Naive thymus-derived CD8-positive, alpha-beta T cell (primary cell): ENCODE data around the gene MUSK. TPM values are rescaled to one million over a fixed set of nuclear protein-coding genes. Genes with fewer than 3 reads are reported as not detected.
"Not testable (repeated sequence)": the region's sequence is repeated elsewhere in the genome, so short reads cannot be mapped to it uniquely, and the experiment has no call there.

Experiments
- ATAC-seq, 2 donors: fragments of 150-1000 bp; cut with Tn5 transposase in 1 of 2; sonication (Bioruptor Pico), chemical (Tn5 transposase) in 1 of 2; 1 replicate in 1 of 2; 2 replicates in 1 of 2; pipeline ENCODE4 v1.10.0; 2021; ENCODE audit warnings: mild to moderate bottlenecking in 2 of 2, moderate library complexity in 2 of 2
- POLR2A ChIA-PET: fragments of 350-600 bp; sonication (Branson Sonifier 250); formaldehyde crosslinking; loops from one replicate; lab custom pipeline; 2021; ENCODE audit warnings: antibody characterized with exemption; lab: Charles Lee
- DNase-seq, 10 donors: peaks; one replicate each; pipeline versions ENCODE4 v3.0.0 to v3.0.0-alpha.2; 2020 to 2022
- H3K27ac Mint-ChIP-seq, 10 donors: one replicate each; pipeline ENCODE4 v1.8.0; 2020 to 2022; ENCODE audit warnings: mild to moderate bottlenecking in 10 of 10, mixed read lengths in 10 of 10, moderate library complexity in 4 of 10, inconsistent platforms in 1 of 10
- H3K27me3 Mint-ChIP-seq, 5 donors: one replicate each; pipeline ENCODE4 v1.8.0; 2021 to 2022; ENCODE audit warnings: mixed read lengths in 5 of 5
- H3K36me3 Mint-ChIP-seq, 3 donors: one replicate each; pipeline ENCODE4 v1.8.0; 2020 to 2022; ENCODE audit warnings: mixed read lengths in 3 of 3, mild to moderate bottlenecking in 2 of 3, inconsistent platforms in 1 of 3
- H3K4me1 Mint-ChIP-seq, 4 donors: one replicate each; pipeline ENCODE4 v1.8.0; 2021 to 2022; ENCODE audit warnings: mixed read lengths in 4 of 4
- H3K4me3 Mint-ChIP-seq, 10 donors: one replicate each; pipeline ENCODE4 v1.8.0; 2020 to 2022; ENCODE audit warnings: mild to moderate bottlenecking in 10 of 10, mixed read lengths in 10 of 10, moderate library complexity in 6 of 10, inconsistent platforms in 1 of 10
- H3K9me3 Mint-ChIP-seq, 9 donors: one replicate each; pipeline ENCODE4 v1.8.0; 2020 to 2022; ENCODE audit warnings: mixed read lengths in 9 of 9, mild to moderate bottlenecking in 3 of 9, inconsistent platforms in 1 of 9, moderate library complexity in 1 of 9
- polyA plus RNA-seq, 3 donors: library from polyadenylated mRNA; unstranded; fragments of 300-500 nt; fragmentation: Illumina TruSeq; gene quantifications; one replicate each; pipeline ENCODE4 v1.2.3, GENCODE V29; 2021
- total RNA-seq, 8 experiments: library from RNA in 2 of 8; stranded (reverse) in 2 of 8; gene quantifications; one replicate each; pipeline ENCODE4 v1.2.3 and lab custom pipeline; 2021 to 2026

MUSK gene
- total and polyA plus RNA-seq, 5 experiments from 2014 or later, result not detected

DNA sequence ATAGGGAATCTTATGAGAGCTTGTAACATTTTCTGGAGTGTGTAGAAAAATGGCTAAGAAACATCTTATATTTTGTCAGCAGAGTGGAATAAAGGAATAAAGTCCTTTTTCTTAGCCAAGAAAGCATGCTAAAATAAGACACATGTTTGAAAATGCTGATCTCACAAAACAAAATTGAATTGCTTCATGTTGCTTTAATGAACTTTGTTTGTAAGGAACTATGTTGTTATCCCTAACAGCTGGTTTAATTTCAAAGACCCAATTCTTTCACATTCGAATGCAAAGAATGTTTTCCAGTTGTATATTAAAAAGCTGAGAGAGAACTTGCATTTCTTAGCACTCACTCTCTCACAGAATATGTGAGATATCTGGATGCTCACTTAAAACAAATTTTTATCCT is 107.6 kb downstream of the MUSK start:
- Mint-ChIP-seq H3K27ac (no peak overlapping the region), H3K4me3 (no peak overlapping the region), H3K27me3 (no peaks in the 10 kb centered on the region), H3K9me3 (peaks cover 0 to 1% (median 0%) of the 10 kb centered on the region in 9 donors), H3K4me1 (no peaks in the 10 kb centered on the region), H3K36me3 (no peaks in the 10 kb centered on the region)
- POLR2A ChIA-PET, result no interaction called here
- no peak for ATAC-seq
- DNase-seq, result no peak

DNA sequence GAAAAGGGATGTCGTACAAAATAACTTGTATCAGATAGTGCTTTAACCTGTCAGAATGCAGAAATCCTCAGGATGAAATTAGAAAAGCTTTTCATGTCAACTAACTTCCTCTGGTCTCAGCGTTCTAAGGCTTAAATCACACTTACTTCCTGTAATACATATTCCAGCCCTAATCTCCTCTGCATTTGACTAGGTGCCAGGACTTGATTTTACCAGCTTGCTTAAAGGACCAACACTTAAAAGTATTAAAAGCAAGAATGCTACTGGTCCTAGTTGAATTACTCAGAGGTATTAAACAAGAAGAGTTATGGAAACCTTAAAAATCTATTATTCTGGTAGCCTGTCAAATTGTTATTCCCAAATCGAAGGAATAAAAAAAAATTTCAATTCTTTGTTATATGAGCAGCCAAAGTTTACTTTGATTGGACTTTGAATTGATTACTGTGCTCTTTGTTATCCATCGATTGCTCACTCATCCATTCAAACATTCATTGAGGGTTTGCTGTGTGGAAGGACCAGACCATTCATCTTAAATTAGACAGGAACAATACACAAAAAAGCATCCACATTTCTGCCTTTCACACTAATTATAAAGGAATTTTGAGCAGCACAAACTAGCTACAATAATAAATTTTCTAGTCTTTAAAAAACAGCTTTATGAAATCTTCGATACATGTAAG is 108.7 kb downstream of the MUSK start:
- no peaks in the 10 kb centered on the region for H3K36me3 Mint-ChIP-seq
- ATAC-seq (no peak), DNase-seq (no peak)
- H3K27ac Mint-ChIP-seq, result no peak overlapping the region
- peaks cover 0 to 1% (median 0%) of the 10 kb centered on the region in 9 donors for H3K9me3 Mint-ChIP-seq
- no peak overlapping the region for H3K4me3 Mint-ChIP-seq
- no peaks in the 10 kb centered on the region for H3K27me3 Mint-ChIP-seq
- no peaks in the 10 kb centered on the region for H3K4me1 Mint-ChIP-seq
- POLR2A ChIA-PET, result no interaction called here

DNA sequence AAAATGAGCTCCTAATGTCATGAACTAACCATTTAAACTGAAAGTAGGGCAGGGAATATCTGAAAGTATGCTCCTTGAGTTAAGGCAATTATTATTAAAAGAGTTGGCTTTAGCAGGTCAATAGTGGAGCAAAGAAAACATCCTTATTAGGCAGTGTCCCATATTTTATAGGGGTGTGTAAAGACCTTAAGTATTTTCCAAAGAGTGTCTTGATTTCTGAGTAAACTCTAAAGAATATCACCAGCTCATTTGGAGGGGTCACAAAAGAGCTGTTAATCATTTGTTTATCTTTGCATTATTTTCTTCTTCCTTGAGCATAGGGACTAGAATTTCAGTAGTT is 109.3 kb downstream of the MUSK start:
- DNase-seq (no peak), ATAC-seq (no peak)
- Mint-ChIP-seq H3K36me3 (no peaks in the 10 kb centered on the region), H3K4me1 (no peaks in the 10 kb centered on the region), H3K27ac (no peak overlapping the region), H3K4me3 (no peak overlapping the region), H3K9me3 (peaks cover 0 to 1% (median 0%) of the 10 kb centered on the region in 9 donors), H3K27me3 (no peaks in the 10 kb centered on the region)
- POLR2A ChIA-PET, result no interaction called here

DNA sequence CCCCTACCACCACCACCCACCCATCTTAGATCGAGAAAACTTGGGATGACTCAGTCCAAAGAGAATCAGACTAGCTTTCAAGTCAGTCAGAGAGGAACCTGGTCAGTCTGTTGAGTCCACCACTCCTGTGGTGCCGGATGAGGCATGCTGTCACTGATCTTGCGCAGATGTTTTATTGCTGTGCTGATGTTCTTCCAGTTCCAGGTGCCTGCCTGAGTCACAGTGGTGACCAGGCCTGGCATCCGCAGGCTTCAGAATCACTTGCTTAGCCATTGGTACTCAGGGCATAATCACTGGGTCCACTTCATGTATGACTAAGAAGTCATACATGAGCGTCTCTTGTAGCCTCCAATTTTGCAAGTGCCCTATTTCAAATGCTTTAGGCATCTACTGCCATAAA is 114.1 kb downstream of the MUSK start:
- H3K27ac Mint-ChIP-seq, result no peak overlapping the region
- H3K4me3 Mint-ChIP-seq, result no peak overlapping the region
- no peaks in the 10 kb centered on the region for H3K36me3 Mint-ChIP-seq
- H3K27me3 Mint-ChIP-seq, result peaks cover 0 to 3% (median 0%) of the 10 kb centered on the region in 5 donors
- DNase-seq (no peak), ATAC-seq (no peak)
- no peaks in the 10 kb centered on the region for H3K9me3 Mint-ChIP-seq
- POLR2A ChIA-PET, result no interaction called here
- H3K4me1 Mint-ChIP-seq, result no peaks in the 10 kb centered on the region

DNA sequence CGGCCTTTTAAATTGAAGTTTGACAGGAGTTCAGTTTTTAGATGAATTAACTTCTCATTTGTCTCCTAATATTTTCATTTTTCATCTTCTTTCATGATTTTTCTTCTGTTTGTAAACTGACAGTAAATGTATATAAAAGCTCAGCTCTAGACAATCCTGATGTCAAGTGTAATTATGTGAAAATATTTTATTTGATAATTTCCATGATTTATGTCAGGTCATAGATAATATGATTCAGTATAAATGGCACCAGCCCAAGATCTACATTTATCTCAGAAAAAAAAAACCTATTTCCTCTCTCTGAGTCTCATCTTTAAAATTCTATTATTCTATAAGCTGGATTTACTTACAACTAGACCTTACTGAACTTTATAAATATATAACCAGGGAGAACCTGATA is 115.7 kb downstream of the MUSK start:
- ATAC-seq, result no peak
- DNase-seq, result no peak
- H3K4me1 Mint-ChIP-seq, result no peaks in the 10 kb centered on the region
- POLR2A ChIA-PET, result no interaction called here
- H3K36me3 Mint-ChIP-seq, result no peaks in the 10 kb centered on the region
- H3K27ac Mint-ChIP-seq, result no peak overlapping the region
- peaks cover 0 to 3% (median 0%) of the 10 kb centered on the region in 5 donors for H3K27me3 Mint-ChIP-seq
- H3K9me3 Mint-ChIP-seq, result no peaks in the 10 kb centered on the region
- H3K4me3 Mint-ChIP-seq, result no peak overlapping the region

DNA sequence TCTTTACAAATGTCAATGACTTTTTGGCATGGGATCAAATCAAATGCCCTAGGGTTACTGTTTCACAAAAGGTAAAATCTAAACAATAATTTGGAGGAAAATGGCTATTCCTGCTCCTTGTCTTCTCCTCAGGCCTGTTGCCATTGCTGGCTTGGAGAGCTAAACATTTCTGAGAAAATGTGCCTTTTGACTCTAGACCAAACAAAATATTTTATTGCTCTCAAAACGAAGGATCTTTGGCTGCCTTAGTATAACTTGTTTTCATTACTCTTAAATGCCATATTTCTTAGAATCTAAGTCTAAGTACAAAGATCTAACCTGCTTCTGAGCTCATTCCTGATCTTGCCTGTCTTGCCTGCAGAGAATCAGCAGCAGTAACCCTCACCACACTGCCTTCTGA is 116.6 kb downstream of the MUSK start:
- ATAC-seq (no peak), DNase-seq (no peak)
- no peaks in the 10 kb centered on the region for H3K9me3 Mint-ChIP-seq
- H3K4me3 Mint-ChIP-seq, result no peak overlapping the region
- no peak overlapping the region for H3K27ac Mint-ChIP-seq
- H3K4me1 Mint-ChIP-seq, result no peaks in the 10 kb centered on the region
- H3K27me3 Mint-ChIP-seq, result peaks cover 0 to 3% (median 0%) of the 10 kb centered on the region in 5 donors
- POLR2A ChIA-PET, result no interaction called here
- H3K36me3 Mint-ChIP-seq, result no peaks in the 10 kb centered on the region

DNA sequence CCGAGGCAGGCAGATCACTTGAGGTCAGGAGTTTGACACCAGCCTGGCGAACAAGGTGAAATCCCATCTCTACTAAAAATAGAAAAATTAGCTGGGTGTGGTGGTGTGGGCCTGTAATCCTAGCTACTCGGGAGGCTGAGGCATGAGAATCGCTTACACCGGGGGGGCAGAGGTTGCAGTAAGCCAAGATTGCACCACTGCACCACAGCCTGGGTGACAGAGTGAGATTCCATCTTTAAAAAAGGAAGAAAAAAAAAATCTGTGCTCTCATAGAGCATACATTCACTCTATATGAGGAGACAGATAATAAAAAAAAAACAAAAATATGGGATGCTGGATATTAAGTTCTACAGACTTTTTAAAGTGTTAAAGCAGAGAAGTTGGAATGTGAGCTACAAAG is 119.8 kb downstream of the MUSK start:
- POLR2A ChIA-PET, H3K27me3 Mint-ChIP-seq, ATAC-seq, H3K4me1 Mint-ChIP-seq, H3K9me3 Mint-ChIP-seq, H3K36me3 Mint-ChIP-seq, H3K27ac Mint-ChIP-seq, H3K4me3 Mint-ChIP-seq, DNase-seq: not testable (repeated sequence)

DNA sequence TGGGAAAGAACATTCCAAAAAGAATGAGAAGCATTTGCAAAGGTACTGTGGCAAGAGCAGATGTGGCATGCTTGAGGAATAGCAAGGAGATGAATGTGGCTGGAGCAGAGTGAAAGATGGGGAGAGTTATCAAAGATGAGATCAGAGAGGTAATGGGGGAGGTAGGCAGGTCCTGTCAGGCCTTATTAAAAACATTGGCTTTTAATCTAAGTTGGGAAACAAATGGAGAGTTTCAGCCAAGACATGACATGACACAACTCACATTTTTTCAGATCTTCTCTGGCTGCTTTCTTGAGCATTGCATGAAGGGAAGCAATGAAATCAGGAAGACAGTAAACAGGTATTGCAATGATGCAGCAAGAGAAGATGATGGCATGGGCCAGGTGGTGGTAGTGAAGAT is 120.3 kb downstream of the MUSK start:
- H3K36me3 Mint-ChIP-seq, result no peaks in the 10 kb centered on the region

DNA sequence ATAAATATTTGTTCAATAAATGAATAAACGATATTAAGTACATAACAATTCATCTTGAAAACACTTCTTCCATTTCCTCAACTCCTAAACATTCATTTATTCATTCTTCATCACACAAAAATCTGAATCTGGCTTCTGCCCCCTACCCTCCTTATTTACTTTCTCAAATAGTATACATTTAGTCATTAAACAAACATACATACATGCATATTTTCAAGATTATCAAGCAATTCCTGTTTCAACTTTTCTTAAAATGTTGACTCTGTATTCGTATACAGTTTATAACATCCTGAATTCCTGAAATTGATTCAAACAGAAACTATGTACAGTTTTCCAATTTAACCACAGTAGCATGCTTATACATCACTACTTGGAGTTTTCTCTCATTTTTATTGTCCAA is 129.0 kb downstream of the MUSK start:
- POLR2A ChIA-PET, result no interaction called here
- Mint-ChIP-seq H3K4me1 (no peaks in the 10 kb centered on the region), H3K4me3 (no peak overlapping the region), H3K36me3 (no peaks in the 10 kb centered on the region), H3K27me3 (peaks cover 0 to 2% (median 0%) of the 10 kb centered on the region in 5 donors), H3K27ac (no peak overlapping the region), H3K9me3 (peaks cover 0 to 10% (median 3%) of the 10 kb centered on the region in 9 donors)
- DNase-seq, result no peak
- ATAC-seq, result no peak

More for the DNA sequence above, 120.3 kb downstream of the MUSK start:
- Mint-ChIP-seq H3K27me3 (peaks cover 0 to 3% (median 0%) of the 10 kb centered on the region in 5 donors), H3K27ac (no peak overlapping the region), H3K4me3 (no peak overlapping the region), H3K4me1 (no peaks in the 10 kb centered on the region), H3K9me3 (no peaks in the 10 kb centered on the region)
- POLR2A ChIA-PET, result no interaction called here
- DNase-seq, result no peak
- no peak for ATAC-seq

DNA sequence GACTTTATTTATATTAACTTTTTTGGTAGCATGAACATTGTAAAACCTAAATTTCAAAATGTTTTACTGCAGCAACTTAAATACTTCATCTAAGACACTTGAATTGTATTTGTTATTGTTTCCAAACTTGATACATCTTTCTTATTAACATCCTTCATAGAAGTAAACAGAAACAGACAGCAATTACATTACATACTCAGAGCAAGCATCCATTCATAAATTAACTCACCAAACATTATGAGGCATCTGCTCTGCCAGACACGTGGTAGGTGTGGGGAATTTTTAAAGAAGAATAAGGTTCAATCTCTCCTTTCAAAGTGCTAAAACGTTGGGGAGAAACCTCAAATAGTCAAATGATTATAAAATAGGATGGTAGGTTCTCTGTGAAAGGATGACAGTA is 130.8 kb downstream of the MUSK start:
- no peak for DNase-seq
- no peak overlapping the region for H3K27ac Mint-ChIP-seq
- peaks cover 0 to 10% (median 3%) of the 10 kb centered on the region in 9 donors for H3K9me3 Mint-ChIP-seq
- no peak for ATAC-seq
- no peak overlapping the region for H3K4me3 Mint-ChIP-seq
- H3K36me3 Mint-ChIP-seq, result no peaks in the 10 kb centered on the region
- H3K4me1 Mint-ChIP-seq, result no peaks in the 10 kb centered on the region
- H3K27me3 Mint-ChIP-seq, result peaks cover 0 to 2% (median 0%) of the 10 kb centered on the region in 5 donors
- POLR2A ChIA-PET, result no interaction called here

DNA sequence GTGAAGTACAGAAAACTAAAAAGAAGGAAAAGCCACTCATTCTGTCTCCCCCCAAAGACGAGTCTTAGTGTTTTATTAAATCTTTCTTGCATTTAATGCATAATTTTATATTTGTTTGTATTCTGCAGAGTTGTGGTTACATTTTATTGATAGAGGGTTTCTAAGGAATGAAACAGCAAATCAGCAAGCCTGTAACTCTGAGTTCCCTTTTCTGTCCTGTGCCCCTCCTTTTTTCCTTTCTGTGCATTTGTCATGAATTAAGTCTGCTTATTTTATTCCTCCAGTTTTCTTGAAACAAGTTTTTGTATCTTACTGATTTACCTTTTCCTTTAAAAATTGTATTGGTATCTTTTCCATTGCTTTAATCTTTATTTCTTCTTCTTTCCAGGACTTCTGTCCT is 132.8 kb downstream of the MUSK start:
- no peak for DNase-seq
- POLR2A ChIA-PET, result no interaction called here
- Mint-ChIP-seq H3K4me1 (no peaks in the 10 kb centered on the region), H3K9me3 (peaks cover 0 to 10% (median 3%) of the 10 kb centered on the region in 9 donors), H3K27me3 (peaks cover 0 to 2% (median 0%) of the 10 kb centered on the region in 5 donors), H3K27ac (no peak overlapping the region), H3K36me3 (no peaks in the 10 kb centered on the region), H3K4me3 (no peak overlapping the region)
- ATAC-seq, result no peak

DNA sequence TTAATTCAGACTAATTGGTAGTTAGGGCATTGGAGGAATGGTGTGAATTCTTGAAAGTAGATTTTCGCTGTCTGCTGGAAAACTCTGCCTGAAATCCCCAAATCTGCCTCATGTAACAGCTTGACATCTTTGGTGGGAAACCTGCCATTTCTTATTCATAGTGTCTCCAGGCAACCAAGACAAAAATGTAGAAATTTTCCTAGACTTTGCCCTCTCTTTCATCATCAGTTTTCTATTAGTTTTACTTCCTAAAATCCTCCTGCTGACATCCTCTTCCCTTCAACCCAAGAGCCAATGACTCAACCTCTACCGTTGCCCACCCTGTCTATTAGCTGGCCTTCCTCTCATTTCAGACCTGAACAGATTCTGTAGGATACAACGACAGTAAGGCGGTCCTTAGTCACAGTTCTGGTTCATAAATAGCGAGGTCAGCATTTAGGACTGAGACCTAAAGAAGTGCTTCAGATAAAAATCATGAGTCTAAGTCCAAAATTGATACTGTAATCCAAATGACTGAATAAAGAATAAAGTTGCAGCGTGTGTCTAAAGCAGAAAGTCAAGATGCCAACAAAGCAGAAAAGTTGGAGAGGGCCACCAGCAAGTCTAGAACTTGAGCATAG is 133.9 kb downstream of the MUSK start:
- Mint-ChIP-seq H3K27me3 (peaks cover 0 to 2% (median 0%) of the 10 kb centered on the region in 5 donors), H3K36me3 (no peaks in the 10 kb centered on the region), H3K9me3 (peaks cover 0 to 7% (median 0%) of the 10 kb centered on the region in 9 donors), H3K4me3 (no peak overlapping the region), H3K27ac (no peak overlapping the region), H3K4me1 (no peaks in the 10 kb centered on the region)
- POLR2A ChIA-PET, result no interaction called here
- no peak for ATAC-seq
- DNase-seq, result no peak

DNA sequence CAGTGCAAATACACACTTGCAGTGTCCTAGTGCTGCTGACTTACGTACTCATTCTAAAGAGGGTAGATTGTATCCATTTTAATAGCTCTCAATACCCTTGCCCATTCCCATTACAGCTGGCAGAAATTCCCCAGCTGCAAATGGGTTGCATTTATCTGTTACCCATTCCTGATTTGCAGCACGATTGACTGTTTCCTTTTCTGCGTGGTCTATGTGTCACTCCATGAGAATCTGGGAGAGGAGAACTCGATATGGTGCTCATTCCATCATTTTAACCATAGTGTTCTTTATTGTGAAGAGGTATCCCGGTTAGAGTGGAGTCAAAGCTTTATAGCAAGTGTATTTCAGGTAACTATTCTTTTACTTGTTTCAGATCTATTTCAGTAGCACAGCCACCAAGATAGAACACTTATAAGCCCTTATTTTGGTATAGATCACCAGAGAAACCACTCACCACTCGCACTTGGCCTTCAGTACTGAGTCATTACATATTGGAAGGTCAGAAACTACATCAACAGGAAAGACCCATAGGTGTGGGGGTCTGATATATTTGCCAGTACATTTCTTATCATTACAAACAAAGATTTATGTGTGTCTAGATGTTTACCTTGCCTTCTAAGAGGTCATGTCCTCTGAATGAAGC is 139.5 kb downstream of the MUSK start:
- POLR2A ChIA-PET, result no interaction called here
- no peak for ATAC-seq
- no peaks in the 10 kb centered on the region for H3K4me1 Mint-ChIP-seq
- H3K27ac Mint-ChIP-seq, result no peak overlapping the region
- no peak overlapping the region for H3K4me3 Mint-ChIP-seq
- H3K36me3 Mint-ChIP-seq, result no peaks in the 10 kb centered on the region
- peaks cover 0 to 8% (median 2%) of the 10 kb centered on the region in 5 donors for H3K27me3 Mint-ChIP-seq
- H3K9me3 Mint-ChIP-seq, result peaks cover 0 to 4% (median 0%) of the 10 kb centered on the region in 9 donors
- no peak for DNase-seq
